Colonic mucosa (tissue), 4 donors: ENCODE measurements around the gene GAMT. TPM values are rescaled to one million over a fixed set of nuclear protein-coding genes. Genes with fewer than 3 reads are reported as not detected.

Source experiments
- DNase-seq: peaks from one replicate; pipeline ENCODE4 v3.0.0-alpha.2; 2020
- H3K27ac ChIP-seq: fragments of 200-600 bp; one replicate; pipeline ENCODE4 v1.8.0; 2021
- H3K27me3 ChIP-seq: fragments of 200-600 bp; one replicate; pipeline ENCODE4 v1.8.0; 2021
- H3K36me3 ChIP-seq: fragments of 200-600 bp; one replicate; pipeline ENCODE4 v1.8.0; 2021
- H3K4me1 ChIP-seq: fragments of 200-600 bp; one replicate; pipeline ENCODE4 v1.8.0; 2021; ENCODE audit warnings: mild to moderate bottlenecking
- H3K4me3 ChIP-seq: fragments of 200-600 bp; one replicate; pipeline ENCODE4 v1.8.0; 2021
- H3K9ac ChIP-seq, 2 donors: one replicate each; pipeline ENCODE4 v1.7.0; 2013; ENCODE audit warnings: control low read depth in 2 of 2, low read depth in 2 of 2, low read length in 2 of 2
- H3K9me3 ChIP-seq: fragments of 200-600 bp; one replicate; pipeline ENCODE4 v1.8.0; 2021
- intact Hi-C: fragments of 100-400 bp; cut with DNase I; formaldehyde crosslinking; loops from one replicate; pipeline ENCODE4 v1.14.1; 2022
- total RNA-seq, 2 donors: library from RNA; stranded (reverse); fragmentation: NEBNext Ultra II Directional in 1 of 2; extraction: Animal tissue kit (Norgen Biotek cat#: 25700) in 1 of 2; gene quantifications; one replicate each; pipeline ENCODE4 v1.2.1, GENCODE V29; 2021
- TF ChIP-seq, protein P1 (sequence below): fragments of 200-600 bp; IDR thresholded peaks from one replicate; pipeline ENCODE4 v1.8.0; 2022; ENCODE audit warnings: antibody characterized with exemption, mild to moderate bottlenecking
- donor health status: healthy.
- donor health status: DM: no; HTN: no; CAD: no.
- donor health status: DM: no; HTN: no; CAD: no.

Gene GAMT
- total RNA-seq, 2 donors from 2014 or later = 3.3 to 3.7 TPM

DNA sequence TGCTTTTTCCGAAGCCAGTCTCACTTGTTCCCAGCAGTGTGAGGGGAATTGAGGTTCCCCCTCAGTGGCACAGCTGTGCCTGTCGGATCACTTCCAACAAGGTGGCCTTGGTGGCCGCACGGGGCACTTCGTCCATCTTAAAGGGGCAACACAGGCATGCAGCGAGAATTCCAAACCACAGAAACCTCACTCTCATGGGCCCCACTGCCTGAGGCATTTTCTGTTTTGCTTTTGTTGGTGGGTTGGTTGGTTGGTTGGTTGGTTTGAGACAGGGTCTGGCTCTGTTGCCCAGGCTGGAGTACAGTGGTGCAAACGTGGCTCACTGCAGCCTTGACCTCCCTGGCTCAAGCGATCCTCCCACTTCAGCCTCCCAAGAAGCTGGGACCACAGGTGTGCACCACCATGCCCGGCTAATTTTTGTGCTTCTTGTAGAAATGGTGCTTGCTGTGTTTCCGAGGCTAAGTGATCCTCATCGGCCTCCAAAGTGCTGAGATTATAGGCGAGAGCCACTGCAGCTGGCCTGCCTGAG, 21.3 kb downstream of the GAMT start:
- no peak for DNase-seq
- Histone ChIP-seq H3K4me1 (peaks cover 4% of the 10 kb centered on the region), H3K36me3 (no peaks in the 10 kb centered on the region), H3K27ac (no peak overlapping the region), H3K4me3 (no peak overlapping the region), H3K27me3 (no peaks in the 10 kb centered on the region), H3K9ac (no peak overlapping the region), H3K9me3 (no peaks in the 10 kb centered on the region)
- intact Hi-C loops = loop anchor here (5.0 kb wide), 2 partner anchors 63 to 98 kb away; no protein-coding TSS in a partner anchor
- TF ChIP-seq, protein P1, sequence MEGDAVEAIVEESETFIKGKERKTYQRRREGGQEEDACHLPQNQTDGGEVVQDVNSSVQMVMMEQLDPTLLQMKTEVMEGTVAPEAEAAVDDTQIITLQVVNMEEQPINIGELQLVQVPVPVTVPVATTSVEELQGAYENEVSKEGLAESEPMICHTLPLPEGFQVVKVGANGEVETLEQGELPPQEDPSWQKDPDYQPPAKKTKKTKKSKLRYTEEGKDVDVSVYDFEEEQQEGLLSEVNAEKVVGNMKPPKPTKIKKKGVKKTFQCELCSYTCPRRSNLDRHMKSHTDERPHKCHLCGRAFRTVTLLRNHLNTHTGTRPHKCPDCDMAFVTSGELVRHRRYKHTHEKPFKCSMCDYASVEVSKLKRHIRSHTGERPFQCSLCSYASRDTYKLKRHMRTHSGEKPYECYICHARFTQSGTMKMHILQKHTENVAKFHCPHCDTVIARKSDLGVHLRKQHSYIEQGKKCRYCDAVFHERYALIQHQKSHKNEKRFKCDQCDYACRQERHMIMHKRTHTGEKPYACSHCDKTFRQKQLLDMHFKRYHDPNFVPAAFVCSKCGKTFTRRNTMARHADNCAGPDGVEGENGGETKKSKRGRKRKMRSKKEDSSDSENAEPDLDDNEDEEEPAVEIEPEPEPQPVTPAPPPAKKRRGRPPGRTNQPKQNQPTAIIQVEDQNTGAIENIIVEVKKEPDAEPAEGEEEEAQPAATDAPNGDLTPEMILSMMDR = no peak

DNA sequence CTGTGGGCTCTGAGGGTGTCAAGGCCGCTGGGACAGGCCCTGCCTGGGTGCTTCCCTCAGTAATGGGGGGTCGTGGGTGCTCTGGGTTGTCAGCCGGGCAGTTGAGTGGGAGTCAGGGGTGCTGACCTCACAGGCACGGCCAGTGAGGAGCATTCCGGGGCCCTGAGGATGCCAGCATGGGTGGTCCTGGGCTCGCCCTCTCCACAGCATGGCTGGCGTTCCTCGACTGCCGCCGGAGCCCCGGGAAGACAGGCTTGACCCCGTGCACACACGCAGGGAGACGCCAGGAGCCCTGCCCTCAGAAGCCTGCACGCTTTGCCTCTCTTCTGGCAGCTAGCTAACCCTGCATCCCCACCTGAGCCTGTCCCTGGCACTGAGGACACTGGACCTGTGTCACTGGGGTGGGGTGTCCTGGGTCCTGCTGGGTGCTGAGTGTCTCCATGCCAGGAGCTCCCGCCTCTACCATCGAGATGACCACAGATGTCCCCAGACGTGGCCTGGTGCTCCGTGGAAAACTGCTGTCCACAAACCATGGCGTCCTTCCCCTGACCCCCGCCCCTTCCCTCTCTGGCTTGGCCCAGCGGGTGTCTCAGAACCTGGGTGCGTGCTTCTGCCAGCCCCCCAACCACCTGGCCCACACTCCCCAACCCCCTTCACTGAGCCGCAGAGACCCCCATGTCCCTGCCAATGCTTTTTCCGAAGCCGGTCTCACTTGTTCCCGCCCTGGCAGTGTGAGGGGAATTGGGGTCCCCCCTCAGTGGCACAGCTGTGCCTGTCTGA, 22.0 kb downstream of the GAMT start:
- TF ChIP-seq, protein P1 = no peak
- Histone ChIP-seq H3K27ac (no peak overlapping the region), H3K4me3 (no peak overlapping the region), H3K9me3 (no peaks in the 10 kb centered on the region), H3K27me3 (no peaks in the 10 kb centered on the region), H3K36me3 (no peaks in the 10 kb centered on the region), H3K4me1 (no peaks in the 10 kb centered on the region), H3K9ac (no peak overlapping the region)
- no peak for DNase-seq
- intact Hi-C loops = no loop called here

DNA sequence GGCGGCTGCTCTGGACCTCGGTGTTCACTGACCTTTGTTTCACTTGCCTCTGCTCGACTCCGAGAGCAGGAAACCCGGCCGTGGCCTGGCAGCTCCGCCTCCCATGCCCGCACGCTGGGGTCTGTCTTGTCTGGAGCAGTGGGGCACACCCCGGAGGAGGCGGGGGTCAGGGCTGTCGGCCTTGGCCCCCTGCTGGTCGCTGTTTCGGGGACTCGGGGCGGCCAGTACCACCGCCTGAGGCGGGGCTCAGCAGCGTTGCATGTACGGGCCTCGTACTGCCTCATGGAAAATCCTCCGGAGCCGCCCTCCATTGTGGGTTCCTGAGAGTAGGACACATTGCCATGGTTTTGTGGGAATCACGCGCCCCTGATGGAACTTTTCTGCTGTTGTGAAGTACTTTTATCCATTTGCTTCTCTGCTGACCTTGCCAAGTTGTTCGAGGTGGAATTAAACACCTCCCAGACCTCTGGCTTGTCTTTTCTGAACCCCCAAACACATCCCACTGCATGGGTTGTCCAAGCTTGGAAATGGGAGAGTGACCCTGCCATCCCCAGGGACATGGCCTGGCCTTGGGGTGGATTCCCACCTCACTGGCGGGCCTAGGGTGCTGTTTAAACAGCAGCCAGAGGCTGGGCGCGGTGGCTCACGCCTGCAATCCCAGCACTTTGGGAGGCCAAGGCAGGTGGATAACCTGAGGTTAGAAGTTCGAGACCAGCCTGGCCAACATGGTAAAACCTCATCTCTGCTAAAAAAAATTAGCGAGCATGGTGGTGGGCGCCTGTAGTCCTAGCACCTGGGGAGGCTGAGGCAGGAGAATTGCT, 23.2 kb downstream of the GAMT start:
- Histone ChIP-seq H3K36me3 (no peaks in the 10 kb centered on the region), H3K9me3 (no peaks in the 10 kb centered on the region), H3K4me3 (no peak overlapping the region), H3K27ac (no peak overlapping the region), H3K27me3 (no peaks in the 10 kb centered on the region), H3K4me1 (no peaks in the 10 kb centered on the region), H3K9ac (no peak overlapping the region)
- DNase-seq = no peak
- intact Hi-C loops = no loop called here
- TF ChIP-seq, protein P1 = no peak

DNA sequence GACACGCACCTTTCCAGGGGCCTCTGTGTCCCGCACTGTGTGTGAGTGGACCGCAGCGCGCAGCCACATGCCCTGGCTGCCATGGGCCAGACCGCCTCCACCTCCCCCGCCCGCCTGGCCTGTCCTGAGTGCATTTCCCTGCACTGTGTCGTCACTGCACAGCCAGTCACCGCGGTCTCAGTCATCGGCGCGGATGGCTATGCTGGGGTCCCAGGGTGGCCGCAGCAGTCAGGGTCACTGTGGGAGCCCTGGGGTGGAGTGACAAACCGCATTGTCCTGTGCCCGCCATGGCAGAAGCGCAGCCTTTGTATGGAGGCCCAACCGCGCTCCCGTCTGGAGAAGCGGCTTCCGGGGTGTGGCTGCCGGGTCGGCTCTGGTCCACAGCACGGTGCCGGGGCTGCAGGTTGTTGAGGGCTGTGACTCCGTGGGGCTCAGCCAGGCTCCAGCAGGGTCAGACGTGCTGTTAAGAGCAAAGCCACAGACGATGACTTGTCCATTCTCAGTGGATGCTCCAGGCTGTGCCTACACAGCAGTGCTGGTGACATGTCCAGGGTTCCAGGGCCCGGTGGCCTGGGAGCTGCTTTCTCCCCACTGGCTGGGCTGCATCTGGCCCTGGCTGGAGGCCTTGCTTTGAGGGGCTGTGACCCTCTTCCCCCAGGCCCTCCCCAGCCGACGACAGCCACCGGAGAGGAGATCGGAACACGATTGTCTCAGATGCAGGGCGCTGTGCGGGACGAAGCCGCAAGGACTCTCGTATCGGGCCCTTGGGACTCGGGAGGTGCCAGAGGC, 24.0 kb downstream of the GAMT start:
- Histone ChIP-seq H3K4me1 (no peaks in the 10 kb centered on the region), H3K9ac (no peak overlapping the region), H3K27ac (no peak overlapping the region), H3K4me3 (no peak overlapping the region), H3K27me3 (no peaks in the 10 kb centered on the region), H3K36me3 (no peaks in the 10 kb centered on the region), H3K9me3 (no peaks in the 10 kb centered on the region)
- no peak for DNase-seq
- intact Hi-C loops = no loop called here
- TF ChIP-seq, protein P1 = no peak

DNA sequence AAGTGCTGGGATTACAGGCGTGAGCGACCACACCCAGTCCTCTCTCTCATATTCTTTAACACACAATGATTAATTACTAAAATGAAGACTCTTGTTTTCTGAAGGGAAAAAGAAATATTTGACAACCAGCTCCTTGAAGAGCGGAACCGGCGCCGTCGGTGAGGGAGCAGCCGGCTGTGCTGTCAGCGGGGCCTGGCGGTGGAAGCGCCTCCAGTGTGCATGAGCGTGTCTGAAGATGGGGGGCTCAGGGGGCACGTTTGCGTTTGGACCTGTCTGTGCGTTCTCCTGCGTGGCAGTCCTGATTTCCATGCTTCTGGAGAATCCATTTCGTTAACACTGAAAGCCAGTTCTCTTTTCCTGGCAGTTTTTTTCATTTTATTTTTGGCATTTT, 24.9 kb downstream of the GAMT start:
- Histone ChIP-seq H3K4me3 (no peak overlapping the region), H3K4me1 (no peaks in the 10 kb centered on the region), H3K9ac (no peak overlapping the region), H3K27ac (no peak overlapping the region), H3K27me3 (no peaks in the 10 kb centered on the region), H3K9me3 (no peaks in the 10 kb centered on the region), H3K36me3 (no peaks in the 10 kb centered on the region)
- no peak for DNase-seq
- TF ChIP-seq, protein P1 = no peak
- intact Hi-C loops = no loop called here
